ENCODE results near the gene SMARCA5.

GRCh38 chr4:143598816-143599215, 85.3 kb downstream of the SMARCA5 start:
- TF ChIP-seq CTCF (IDR thresholded peaks at IDR 0.05; ENCODE audit: low read depth, low read length) (no peak), MYC (IDR thresholded peaks at IDR 0.05; ENCODE audit: low read depth, low read length) (no peak), MAX (IDR thresholded peaks at IDR 0.05; ENCODE audit: low read depth, low read length) (no peak)
